ELR (cell line): ENCODE measurements around the gene ING4.
A peak's percentile ranks its signal among the peaks of the same experiment; 100 is the strongest.
"Not testable (repeated sequence)": the region's sequence is repeated elsewhere in the genome, so short reads cannot be mapped to it uniquely, and the experiment has no call there.

Experiments
- DNase-seq: peaks from one replicate; pipeline ENCODE4 v3.0.0-alpha.2; 2015; ENCODE audit warnings: low read depth

The ING4 gene

DNA sequence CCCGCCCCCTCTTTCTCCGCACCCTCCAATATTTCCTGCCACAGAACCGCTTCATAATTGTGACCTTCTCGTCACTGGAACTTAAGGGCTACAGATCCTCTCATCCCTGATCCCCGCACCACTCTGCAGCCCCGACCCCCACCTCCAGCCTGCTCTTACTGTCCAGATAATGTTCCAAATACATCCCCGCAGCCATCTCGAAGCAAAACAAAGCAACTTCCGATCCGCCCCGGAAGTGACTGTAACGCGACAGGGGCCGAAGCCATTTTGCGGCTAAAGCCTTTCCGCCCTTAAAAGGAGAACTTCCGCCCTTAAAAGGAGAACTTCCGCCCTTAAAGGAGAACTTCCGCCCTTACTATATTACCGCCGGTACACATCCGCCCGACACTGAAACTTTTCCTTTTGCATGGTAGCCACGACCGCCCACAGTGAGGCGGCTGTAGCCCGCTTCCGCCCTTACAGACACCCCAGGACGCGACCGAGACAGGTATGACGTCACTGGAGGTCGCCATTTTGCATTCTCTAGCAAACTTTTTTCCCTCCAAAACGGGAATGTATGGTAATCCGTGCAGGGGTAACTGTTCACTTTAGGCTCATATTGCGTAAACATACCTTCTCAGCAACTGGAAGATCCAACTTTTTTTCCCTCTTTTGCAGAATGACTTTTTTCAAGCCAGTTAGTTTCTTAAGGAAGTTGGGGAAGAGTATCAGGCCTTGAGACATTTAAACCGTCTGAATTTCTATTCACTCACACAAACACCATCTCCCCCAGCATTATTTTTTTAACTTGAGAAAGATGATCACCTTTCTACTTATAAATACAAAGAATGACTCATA is at the start of gene ING4:
Gene ING4, minus strand, starts transcription at position 214 of the 837 bp plus-strand sequence. Its CDS starts 18 bp downstream, at position 196.
- DNase-seq, result peak; percentile 100

DNA sequence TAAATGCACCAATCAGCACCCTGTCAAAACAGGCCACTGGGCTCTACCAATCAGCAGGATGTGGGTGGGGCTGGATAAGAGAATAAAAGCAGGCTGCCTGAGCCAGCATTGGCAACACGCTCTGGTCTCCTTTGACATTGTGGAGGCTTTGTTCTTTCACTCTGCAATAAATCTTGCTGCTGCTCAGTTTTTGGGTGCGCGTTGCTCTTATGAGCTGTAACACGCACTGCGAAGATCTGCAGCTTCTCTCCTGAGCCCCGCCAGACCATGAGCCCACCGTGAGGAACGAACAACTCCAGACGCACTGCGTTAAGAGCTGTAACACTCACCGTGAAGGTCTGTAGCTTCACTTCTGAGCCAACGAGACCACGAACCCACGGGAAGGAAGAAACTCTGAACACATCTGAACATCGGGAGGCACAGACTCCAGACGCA is 46.1 kb upstream of the ING4 start:
- no peak for DNase-seq

DNA sequence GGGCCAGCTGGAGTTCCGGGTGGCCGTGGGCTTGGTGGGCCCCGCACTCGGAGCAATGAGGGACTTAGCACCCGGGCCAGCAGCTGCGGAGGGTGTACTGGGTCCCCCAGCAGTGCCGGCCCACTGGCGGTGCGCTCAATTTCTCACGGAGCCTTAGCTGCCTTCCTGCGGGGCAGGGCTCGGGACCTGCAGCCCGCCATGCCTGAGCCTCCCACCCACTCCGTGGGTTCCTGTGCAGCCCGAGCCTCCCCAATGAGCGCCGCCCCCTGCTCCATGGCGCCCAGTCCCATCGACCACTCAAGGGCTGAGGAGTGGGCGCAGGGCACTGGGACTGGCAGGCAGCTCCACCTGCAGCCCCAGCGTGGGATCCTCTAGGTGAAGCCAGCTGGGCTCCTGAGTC is 45.4 kb upstream of the ING4 start:
- DNase-seq, result not testable (repeated sequence)

- DNase-seq, result peak; percentile 48
These were observed 40.7 kb upstream of the ING4 start for GRCh38 chr12:6703631-6704030.

GRCh38 chr12:6701078-6701768 is 38.3 kb upstream of the ING4 start:
- DNase-seq, result peak; percentile 41

- DNase-seq, result peak; percentile 52
These were observed 37.7 kb upstream of the ING4 start, which contains the start of gene PIANP for GRCh38 chr12:6700646-6701051. Gene PIANP (minus strand): TSS chr12:6700815. CDS start chr12:6698061, 2,754 bp downstream.

DNA sequence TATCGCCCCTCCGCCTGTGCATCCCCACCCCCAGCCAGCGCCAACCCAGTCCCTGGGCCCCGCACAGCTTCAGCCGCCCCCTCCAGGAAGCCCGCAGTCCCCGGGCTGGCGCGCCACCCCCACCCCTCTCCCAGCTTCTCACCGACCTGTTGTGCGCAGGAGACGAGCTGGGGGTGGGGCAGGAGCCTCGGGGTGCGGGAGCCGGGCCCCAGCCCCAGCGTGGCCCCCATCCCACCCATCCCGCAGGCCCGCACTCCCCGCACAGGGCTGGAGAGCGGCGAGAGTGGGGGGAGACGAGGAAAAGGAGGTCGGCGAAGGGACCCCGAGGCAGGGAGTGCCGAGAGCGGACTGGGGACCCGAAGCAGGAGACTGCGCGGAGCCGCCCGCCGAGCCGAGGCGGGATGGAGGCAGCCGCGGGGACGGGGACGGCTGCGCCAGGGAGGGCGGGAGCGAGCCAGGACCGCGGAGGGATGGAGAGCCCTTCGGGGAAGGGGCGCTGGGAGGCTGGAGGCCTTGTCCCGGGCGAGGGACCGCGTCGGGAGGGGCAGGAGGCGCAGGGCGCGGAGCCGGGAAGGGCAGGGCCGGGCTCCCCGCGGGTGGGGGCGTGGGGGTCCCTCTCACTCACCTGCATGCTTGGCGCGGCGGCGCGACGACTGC is 37.2 kb upstream of the ING4 start:
- peak; percentile 24 for DNase-seq

GRCh38 chr12:6699259-6699988 is 36.5 kb upstream of the ING4 start:
- no peak for DNase-seq

- no peak for DNase-seq
These were observed 35.6 kb upstream of the ING4 start for GRCh38 chr12:6698352-6699046.

DNA sequence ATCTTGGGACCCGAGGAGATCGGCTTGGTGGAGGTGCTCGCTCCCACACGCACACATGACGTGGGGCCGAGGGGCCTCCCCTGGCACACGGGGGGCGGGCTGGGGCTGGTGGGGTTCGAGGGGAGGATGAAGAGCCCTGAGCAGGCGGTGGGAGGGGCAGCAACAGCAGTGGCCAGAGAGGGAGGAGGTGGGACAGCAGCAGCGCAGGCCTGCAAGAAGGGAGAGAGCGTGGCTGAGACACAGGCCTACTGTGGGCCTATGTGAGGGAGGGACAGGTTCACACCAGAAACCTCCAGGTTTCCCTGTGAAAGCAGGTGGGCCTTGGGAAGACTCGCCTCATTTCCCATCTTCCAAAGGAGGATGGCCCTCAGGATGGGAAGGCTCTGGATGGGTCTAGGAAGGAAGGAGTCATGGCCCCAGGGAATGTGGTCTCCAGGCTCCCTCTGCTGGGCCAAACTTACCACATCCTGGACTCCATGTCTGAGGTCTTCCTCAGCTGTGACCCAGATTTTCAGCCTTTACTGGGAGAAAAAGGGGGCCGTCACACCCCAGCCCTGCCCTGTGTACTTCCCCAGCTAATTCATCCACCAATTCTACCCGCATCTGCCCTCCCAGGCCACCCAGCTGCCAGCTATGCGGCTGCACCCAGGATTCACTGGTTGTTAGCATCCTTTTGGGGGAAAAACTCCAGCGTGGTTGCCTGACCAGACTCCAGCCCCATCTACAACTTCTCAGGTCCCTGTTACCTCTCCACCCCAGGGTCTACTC is 34.8 kb upstream of the ING4 start:
- DNase-seq, result peak; percentile 82

DNA sequence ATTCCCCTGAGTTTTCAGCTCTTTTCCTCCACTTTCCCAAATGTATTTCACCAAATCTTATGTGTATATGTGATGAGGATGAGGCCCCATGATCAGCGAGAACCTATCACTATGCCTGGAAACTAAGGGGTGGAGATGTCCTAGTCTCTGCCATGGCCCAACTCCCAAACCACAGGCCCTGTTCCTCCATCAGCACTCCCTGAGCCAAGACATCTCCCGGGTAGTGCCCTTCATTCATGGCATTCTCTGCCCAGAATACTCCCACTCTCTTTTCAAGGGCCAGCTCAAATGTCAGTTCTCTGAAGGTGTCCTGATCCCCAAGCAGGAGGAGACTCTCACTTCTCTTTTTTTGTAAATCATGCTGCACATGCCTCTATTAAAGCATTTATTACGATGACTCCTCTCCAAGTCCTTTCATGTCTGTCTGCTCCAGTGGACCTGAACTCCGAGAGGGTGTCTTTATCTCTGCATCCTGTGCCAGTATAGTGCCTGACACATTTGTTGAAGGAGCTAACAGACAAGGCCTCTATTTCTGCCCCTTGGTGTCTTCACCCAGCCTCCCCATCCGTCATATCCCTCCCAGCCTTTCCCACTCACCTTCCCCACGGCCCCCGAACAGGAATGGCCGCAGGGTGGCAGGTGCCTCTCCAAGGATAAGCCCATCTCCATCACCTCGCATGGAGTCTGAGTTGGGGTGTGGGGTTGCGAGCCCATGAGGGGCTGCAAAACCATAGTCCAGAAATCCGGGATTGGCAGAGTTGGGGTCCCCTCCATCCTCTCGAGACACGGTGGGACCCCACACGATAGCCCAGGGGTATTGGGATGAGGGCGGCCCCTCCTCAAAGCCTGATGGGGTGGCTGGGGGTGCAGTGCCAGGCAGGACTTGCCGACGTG is 34.0 kb upstream of the ING4 start:
- no peak for DNase-seq

- DNase-seq, result no peak
These were observed 32.6 kb upstream of the ING4 start for GRCh38 chr12:6695313-6696045.

DNA sequence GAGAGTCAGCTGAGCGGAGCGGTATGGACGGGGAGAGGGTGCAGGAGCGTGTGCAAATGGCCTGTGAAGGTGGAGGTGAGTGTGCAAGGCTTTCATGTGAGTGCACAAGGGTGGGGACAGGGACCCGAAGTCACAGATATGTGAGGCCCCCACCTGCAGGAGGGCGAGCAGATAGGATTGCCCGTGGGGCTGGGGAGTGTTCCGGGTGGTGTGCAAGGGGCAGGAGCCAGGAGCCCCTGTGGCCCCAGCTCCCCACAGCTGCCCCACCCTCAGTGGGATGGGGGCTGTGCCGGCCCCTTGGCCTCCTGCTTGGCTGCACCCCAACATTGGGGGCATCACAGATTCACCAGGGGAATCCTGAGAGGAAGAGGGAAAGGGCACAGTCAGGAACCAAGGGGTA is 31.8 kb upstream of the ING4 start:
- DNase-seq, result no peak

GRCh38 chr12:6693832-6694355 is 31.0 kb upstream of the ING4 start:
- no peak for DNase-seq

- DNase-seq, result no peak
These were observed 30.0 kb upstream of the ING4 start for GRCh38 chr12:6692888-6693287.

- DNase-seq, result peak; percentile 75
These were observed 28.6 kb upstream of the ING4 start for GRCh38 chr12:6691473-6691872.

DNA sequence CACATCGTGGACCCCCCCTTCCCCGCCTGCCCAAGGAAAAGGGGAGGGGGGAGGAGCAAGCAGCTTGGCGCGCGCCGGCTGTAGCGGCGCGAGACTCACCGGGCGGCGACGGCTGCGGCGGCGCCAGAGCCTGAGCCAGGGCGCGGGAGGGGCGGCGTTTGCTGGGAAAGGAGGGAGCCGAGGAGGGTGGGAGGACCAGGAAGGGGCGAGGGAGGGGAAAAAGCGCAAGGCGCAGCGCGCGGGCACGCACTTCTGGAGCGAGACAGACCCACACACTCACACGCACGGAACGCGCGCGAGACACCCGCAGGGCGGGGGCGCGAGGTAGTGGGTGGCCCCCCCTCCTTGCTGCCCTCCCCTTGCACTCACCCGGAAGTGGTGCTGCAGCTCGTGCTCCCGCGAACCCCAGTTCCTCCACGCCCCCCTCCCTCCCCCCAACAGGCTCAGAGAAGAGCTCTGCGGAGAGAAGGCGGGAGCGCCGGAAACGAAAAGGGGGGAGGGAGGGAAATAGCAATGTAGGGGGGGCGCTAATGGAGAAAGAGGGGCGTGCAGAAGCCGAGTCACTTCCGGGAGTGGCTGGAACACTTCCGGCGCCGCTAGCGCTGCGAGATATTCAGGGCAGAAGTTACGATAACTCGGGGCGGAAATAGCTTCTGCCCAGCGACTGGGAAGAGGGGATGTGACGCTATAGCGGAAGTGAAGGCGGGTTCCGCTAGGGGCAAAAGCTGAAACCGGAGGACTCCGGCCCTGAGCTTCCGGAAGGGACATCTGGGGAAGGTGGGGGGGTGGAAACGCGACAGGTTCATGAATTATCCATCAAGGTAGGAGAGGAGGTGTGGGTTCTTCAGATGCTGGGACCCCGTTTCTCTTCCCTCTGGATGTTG is 26.3 kb upstream of the ING4 start, which contains the start of gene ZNF384:
Gene ZNF384, minus strand, starts transcription at position 377 of the 884 bp plus-strand sequence. CDS start 9,855 bp downstream, outside the sequence.
- DNase-seq, result peak; percentile 100
